DLD1 (cell line): ENCODE results near the gene PAX7.
"Not testable (repeated sequence)": the region's sequence is repeated elsewhere in the genome, so short reads cannot be mapped to it uniquely, and the experiment has no call there.

Source experiments
- in situ Hi-C: cut with HindIII; loops from 2 replicates; pipeline ENCODE4 v1.10.0; 2017; ENCODE audit warnings: low sequenced_read_pairs

PAX7 gene

GRCh38 chr1:18657506-18658201 lies 27.0 kb downstream of the PAX7 start:
- in situ Hi-C loops: no loop called here

- in situ Hi-C loops: no loop called here
These were observed 28.2 kb downstream of the PAX7 start for GRCh38 chr1:18658831-18659230.

GRCh38 chr1:18661404-18662285 lies 31.0 kb downstream of the PAX7 start:
- in situ Hi-C loops: loop anchor here (5.0 kb wide), 1 partner anchor 46 kb away; no protein-coding TSS in a partner anchor

GRCh38 chr1:18662286-18662639 lies 31.6 kb downstream of the PAX7 start:
- in situ Hi-C loops: loop anchor here (5.0 kb wide), 1 partner anchor 45 kb away; no protein-coding TSS in a partner anchor

GRCh38 chr1:18666317-18666920 lies 35.8 kb downstream of the PAX7 start:
- in situ Hi-C loops: no loop called here

GRCh38 chr1:18667333-18667732 lies 36.7 kb downstream of the PAX7 start:
- in situ Hi-C loops: no loop called here

GRCh38 chr1:18668046-18668445 lies 37.4 kb downstream of the PAX7 start:
- in situ Hi-C loops: no loop called here

- in situ Hi-C loops: no loop called here
These were observed 38.2 kb downstream of the PAX7 start for GRCh38 chr1:18668750-18669404.

GRCh38 chr1:18670121-18670867 lies 39.6 kb downstream of the PAX7 start:
- in situ Hi-C loops: no loop called here

GRCh38 chr1:18670868-18671225 lies 40.2 kb downstream of the PAX7 start:
- in situ Hi-C loops: no loop called here

GRCh38 chr1:18673976-18674375 lies 43.3 kb downstream of the PAX7 start:
- in situ Hi-C loops: no loop called here

GRCh38 chr1:18676332-18676781 lies 45.7 kb downstream of the PAX7 start:
- in situ Hi-C loops: no loop called here

- in situ Hi-C loops: no loop called here
These were observed 50.8 kb downstream of the PAX7 start for GRCh38 chr1:18681423-18681835.

- in situ Hi-C loops: no loop called here
These were observed 51.7 kb downstream of the PAX7 start for GRCh38 chr1:18682375-18682774.

- in situ Hi-C loops: no loop called here
These were observed 53.7 kb downstream of the PAX7 start for GRCh38 chr1:18684303-18684702.

GRCh38 chr1:18686540-18686939 lies 55.9 kb downstream of the PAX7 start:
- in situ Hi-C loops: no loop called here

- in situ Hi-C loops: no loop called here
These were observed 56.6 kb downstream of the PAX7 start for GRCh38 chr1:18687273-18687672.

- in situ Hi-C loops: no loop called here
These were observed 61.0 kb downstream of the PAX7 start for GRCh38 chr1:18691648-18692047.

GRCh38 chr1:18693256-18694098 lies 62.8 kb downstream of the PAX7 start:
- in situ Hi-C loops: no loop called here

GRCh38 chr1:18694289-18694688 lies 63.6 kb downstream of the PAX7 start:
- in situ Hi-C loops: not testable (repeated sequence)
